SIG-M5 (cell line): Measurements from ENCODE around the gene OR4K2.
"Not testable (repeated sequence)": the region's sequence is repeated elsewhere in the genome, so short reads cannot be mapped to it uniquely, and the experiment has no call there.

Source experiments
- DNase-seq: peaks from one replicate; lab custom pipeline; 2025; lab: John Stamatoyannopoulos, UW

Gene OR4K2, protein sequence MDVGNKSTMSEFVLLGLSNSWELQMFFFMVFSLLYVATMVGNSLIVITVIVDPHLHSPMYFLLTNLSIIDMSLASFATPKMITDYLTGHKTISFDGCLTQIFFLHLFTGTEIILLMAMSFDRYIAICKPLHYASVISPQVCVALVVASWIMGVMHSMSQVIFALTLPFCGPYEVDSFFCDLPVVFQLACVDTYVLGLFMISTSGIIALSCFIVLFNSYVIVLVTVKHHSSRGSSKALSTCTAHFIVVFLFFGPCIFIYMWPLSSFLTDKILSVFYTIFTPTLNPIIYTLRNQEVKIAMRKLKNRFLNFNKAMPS

DNA sequence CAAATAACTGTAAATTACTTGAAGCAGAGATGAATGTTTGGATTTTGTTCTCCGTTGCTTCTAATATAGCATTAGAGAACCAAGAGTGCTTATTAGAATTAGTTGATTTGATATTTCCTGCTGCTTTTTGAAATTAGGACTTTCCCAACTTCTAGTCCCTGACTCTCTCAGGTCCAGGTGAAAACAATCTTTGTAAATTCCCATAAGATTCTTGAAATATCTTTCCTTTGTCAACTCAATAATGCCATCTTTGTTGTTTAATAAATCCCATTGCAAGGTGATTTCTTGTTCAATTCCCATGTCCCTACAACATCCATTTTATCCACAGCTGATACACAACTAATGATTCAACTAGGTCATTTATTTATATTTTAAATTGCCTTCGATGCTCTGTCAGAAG lies at the start of gene OR4K2:
Gene OR4K2, plus strand, starts transcription at position 301 of the 400 bp plus-strand sequence. CDS start 1,126 bp downstream, outside the sequence.
- DNase-seq = no peak

DNA sequence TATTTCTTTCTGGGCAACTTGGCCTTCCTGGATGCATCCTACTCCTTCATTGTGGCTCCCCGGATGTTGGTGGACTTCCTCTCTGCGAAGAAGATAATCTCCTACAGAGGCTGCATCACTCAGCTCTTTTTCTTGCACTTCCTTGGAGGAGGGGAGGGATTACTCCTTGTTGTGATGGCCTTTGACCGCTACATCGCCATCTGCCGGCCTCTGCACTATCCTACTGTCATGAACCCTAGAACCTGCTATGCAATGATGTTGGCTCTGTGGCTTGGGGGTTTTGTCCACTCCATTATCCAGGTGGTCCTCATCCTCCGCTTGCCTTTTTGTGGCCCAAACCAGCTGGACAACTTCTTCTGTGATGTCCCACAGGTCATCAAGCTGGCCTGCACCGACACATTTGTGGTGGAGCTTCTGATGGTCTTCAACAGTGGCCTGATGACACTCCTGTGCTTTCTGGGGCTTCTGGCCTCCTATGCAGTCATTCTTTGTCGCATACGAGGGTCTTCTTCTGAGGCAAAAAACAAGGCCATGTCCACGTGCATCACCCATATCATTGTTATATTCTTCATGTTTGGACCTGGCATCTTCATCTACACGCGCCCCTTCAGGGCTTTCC lies 47.2 kb upstream of the OR4K2 start:
- DNase-seq = not testable (repeated sequence)

DNA sequence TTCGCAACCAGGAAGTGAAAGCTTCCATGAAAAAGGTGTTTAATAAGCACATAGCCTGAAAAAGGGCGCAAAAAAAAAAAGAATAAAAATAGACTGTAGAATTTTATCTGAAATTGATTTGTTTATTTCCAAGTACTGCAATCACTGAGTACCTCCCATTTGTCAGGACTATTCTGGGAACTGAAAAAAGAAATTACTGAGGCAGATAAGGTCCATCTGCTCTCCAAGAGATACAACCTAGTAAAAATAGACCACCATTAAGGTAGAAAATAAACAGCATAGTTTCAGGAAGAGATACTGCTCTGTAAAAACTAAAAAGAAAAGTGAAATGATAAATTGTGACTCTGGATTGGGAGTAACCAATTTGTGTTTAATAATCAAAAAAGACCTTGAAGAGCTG lies 46.6 kb upstream of the OR4K2 start:
- no peak for DNase-seq

DNA sequence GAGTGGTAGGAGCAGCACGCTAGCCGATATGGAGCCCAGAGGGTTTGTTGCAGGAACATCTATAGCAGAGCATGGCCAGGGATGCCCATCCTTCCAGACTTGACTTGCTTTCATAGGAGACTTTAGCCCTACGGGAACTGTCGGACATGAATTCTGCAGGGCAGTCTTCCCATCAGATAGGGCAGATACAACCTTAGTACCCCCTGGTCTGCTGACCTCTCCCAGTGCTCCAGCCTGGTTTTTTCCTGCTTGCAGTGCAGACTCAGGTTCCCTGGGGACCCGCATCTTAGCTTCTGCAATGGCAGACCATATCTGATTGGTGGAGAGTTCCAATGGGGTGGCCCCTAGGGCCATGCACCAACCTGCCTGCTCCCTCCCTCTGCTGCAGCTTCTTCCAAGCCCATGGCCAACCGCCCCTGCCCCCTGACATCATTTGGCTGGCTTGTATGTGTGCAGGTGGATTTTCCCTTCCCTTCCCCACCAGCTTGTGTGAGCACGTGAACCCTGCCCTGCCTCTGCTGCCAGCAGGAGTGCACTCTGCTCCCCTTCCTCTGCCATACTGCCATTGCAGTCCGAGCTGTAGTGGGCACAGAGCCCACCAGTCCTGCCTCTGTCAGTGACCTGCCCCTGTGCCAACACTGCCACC lies 40.6 kb upstream of the OR4K2 start:
- not testable (repeated sequence) for DNase-seq

DNA sequence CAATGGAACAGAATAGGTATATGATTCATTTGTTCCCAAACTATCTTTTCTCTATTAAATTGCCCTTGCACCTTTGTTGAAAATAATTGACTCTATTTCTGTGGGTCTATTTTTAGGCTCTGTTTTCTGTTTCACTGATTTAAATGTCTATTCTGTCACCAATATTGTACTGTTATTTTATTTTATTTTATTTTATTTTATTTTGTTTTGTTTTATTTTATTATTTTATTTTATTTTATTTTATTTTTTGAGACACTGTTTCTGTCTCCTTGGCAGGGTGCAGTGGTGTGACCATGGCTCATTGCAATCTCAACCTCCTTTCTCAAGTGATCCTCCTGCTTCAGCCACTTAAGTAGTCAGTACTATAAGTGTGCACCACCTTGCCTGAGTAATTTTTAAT lies 36.5 kb upstream of the OR4K2 start:
- no peak for DNase-seq

DNA sequence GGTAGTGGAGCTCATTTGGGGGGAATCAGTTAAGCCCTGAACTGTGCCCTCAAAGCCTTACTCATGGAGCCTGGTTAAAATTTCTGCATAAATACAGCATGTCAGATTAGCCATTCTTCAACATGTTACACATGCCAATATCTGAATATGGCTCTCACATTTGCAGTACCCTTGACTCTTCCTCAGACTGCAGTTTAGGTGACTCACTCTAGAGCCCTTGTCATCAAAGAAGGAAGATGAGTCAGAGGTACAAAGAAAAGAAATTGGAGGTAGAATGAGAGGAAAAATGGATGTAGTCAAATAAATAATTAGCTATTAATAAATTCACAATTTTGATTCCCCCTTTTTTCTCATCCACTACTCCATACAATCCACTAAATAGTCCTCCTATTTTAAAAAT lies 23.6 kb upstream of the OR4K2 start:
- no peak for DNase-seq

DNA sequence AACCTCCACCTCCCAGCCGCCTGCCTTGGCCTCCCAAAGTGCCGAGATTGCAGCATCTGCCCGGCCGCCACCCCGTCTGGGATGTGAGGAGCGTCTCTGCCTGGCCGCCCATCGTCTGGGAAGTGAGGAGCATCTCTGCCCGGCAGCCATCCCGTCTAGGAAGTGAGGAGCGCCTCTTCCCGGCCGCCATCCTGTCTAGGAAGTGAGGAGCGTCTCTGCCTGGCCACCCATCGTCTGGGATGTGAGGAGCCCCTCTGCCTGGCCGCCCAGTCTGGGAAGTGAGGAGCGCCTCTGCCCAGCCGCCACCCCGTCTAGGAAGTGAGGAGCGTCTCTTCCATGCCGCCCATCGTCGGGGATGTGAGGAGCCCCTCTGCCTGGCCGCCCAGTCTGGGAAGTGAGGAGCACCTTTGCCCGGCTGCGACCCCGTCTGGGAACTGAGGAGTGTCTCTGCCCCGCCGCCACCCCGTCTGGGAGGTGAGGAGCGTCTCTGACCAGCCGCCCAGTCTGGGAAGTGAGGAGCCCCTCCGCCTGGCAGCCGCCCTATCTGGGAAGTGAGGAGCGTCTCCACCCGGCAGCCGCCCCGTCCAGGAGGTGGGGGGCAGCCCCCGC lies 8.8 kb upstream of the OR4K2 start:
- DNase-seq = not testable (repeated sequence)

DNA sequence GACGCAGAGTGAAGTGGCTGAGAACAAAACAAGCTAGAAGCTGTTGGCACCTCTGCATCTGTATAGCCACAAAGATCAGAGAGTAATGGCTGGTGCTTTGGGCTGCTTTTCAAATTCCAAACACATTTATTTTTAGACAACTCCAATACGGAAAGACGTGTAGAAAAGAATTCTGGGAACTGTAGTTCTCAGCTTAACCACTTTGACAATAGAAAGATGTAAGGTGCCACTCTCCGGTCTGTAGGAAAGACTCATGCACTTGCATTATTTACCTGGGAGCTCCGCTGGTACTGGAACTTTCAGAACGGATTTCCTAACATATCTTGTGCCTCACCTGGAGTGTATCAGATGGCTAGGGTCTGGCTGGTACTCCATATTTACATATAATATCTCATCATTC lies 1.8 kb upstream of the OR4K2 start:
- no peak for DNase-seq

DNA sequence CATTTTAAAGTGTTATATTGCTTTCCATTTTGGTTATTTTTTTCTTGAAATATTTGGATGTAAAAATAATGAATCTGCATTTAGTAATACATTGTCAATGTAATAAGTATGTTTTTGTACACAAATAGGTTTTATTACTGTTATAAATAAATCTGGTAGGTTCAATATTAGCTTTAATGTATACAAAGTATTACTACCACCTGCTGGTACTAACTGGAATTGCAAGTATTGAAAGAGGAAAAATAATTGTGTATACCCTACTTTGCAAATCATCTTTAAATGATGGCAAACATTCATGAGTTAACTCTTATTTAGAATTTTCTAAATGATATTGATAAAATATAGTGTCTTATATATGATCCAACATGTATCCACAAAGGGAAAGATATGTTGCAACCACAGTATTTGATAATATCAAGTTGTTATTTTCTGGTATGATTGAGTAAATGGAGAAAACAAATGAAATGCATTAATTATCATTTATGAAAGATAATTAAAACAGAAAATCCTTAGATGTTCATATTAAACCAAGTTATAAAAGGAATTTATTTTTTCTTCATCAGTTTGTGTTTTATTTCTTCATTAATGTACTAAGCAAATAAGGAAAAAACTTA lies 3.2 kb downstream of the OR4K2 start:
- no peak for DNase-seq

DNA sequence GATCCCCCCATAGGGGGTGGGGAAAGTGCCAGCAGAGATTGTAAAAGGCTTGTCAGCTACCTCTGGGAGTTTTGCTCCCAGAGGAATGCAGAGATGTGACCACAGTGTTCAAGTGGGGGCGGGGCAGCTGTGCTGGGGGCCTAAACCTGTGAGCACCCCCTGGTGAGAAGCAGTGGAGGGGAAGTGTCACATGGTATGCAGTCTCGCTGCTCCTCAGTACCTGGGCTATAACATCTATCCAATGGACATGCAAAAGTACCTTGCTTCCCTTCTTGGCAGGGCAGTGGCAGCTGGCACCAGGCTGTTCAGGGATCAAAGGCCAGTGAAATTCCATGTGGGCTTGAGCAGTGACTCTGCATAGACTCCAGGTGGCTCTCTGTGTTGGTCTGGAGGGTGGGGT lies 20.3 kb downstream of the OR4K2 start:
- DNase-seq = no peak

DNA sequence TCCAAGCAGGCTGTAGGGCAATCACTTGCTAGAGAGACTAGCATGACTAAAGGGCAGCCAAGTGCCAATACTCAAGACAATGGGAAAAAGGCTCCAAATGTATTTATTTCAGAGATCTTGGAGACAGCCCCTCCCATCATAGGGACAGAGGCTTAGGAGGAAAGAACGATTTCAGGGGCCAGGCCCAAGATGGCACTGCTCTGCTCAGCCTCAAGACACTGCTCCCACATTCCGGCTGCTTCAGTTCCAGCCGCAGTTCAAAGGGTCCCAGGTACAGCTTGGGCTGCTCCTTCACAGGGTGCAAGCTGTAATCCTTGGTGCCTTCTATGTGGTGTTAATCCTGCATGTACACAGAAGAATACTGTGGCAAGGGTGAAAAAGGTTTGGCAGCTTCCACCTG lies 26.1 kb downstream of the OR4K2 start:
- DNase-seq = no peak

DNA sequence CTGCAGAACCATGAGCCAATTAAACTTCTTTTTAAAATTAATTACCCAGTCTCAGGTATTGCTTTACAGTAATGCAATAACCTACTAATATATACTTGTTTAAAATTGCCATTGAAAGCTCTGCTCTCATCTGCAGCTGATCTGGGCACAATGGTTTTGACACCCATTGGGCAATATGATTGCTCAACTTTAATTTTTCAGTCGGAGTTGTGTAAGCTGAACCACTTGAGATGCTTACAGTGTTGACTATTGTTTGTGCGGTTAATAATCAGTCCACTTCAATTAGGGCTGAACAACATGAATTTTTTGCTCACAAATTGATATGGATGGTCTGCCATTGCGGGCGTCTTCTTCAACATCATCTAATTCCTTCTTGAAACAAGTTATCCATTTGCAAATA lies 27.5 kb downstream of the OR4K2 start:
- DNase-seq = no peak

DNA sequence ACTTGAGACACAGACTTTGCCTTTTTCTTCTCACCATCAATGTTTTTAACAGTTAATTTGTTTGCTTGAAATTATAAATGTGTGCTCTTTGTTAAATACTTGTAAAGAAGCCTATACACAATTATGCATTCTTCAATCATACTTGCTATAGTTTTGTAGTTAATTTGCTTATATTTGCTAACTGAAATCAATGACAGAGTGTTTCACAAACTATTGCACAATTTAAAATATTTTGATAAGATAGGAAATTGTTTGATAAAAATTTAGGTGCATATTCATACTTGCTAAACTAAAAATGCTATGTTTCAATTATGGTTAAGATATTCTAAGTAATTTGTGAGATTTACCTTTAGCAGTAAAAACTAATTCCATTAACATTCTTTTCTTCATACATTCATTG lies 31.7 kb downstream of the OR4K2 start:
- DNase-seq = no peak

DNA sequence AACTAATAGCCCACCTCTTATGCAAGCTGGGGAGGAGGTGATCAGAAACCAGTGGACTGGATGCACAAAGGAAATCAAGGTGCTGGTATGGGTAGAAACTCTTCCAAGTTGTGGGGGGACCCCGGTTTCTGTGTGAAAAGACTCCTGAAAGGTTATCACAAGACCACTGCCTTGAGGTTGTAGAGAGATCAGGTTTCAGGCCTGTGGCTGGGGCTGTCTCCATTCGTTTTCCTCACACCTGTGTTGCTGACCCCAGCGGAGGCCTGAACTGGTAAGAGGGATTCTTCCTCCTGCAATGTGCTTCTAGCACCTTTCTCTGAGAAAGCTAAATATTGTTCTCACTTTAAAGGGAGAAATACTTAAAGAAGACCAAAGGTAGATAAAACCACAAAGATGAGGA lies 36.2 kb downstream of the OR4K2 start:
- no peak for DNase-seq

DNA sequence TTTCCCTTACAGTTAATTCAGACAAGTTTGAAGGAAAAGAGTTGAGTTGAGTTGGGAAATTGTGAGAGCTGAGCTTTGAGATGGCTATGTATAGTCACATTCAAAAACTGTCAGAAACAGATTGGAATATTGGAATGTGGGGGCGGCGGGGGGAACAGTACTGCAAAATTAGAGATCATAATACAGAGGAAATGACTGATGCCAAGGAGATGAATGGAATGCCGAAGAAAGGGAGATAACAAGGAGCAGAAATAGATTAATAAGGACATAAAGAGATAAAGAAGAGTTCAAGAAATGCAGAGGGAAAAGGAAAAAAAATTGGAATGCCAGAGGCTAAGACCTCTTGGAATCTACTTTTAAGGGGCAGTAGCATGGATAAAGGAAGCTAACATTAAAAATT lies 42.3 kb downstream of the OR4K2 start:
- no peak for DNase-seq

DNA sequence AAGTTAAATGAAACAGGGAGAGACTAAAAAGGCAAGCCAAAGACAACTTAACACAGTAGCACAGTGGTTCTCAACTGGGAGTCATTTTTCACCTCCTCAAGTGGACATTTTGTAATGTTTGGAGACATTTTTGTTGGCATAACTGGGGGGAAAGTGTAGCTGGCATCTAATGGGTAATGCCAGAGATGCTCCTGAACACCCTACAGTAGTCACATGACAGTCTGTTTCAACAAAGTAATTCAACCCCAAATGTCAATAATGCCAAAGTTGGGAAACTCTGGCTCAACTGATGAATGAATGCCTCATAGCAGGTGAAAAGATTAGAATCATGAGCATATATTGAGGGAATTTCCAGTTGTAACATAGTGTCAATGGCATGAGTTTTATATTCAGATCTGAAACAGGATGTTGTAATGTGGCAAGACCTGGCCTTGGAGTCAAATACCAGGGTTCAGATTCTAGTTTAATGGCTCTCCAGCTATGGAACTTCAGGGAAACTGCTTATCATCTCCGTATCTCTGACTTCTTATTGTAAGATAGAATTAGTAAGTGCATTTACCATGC lies 43.1 kb downstream of the OR4K2 start:
- no peak for DNase-seq

DNA sequence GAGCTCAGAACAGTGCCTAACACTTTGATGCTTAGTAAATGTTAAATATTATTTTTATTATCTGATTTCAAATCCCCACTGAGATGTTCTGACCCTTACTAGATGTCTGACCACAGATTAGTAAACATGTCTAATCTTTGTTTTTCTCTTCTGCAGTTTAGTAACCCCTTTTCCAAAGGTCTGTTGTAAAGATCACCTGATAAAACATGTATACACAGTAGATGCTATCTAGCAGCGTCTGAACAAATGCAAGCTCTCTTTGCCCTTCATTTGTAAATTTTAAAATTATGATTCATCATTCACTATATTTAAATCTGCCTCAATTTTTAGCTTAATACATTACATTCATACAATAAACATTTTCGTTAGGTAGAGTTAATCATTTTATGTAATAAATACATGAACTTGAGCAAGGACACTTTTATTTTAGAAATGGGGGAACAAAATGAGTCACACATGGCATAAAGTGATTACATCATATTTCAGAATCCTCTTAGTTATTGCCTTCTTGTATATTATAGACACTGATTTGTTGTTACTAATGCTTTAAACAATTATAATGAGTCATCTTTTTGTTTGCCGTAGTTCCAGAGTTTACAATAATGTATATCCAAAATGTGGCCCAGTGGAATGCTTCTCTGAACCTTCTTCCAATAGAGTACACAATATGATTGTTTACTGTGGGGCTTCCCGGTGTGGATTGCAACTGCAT lies 43.8 kb downstream of the OR4K2 start:
- no peak for DNase-seq

DNA sequence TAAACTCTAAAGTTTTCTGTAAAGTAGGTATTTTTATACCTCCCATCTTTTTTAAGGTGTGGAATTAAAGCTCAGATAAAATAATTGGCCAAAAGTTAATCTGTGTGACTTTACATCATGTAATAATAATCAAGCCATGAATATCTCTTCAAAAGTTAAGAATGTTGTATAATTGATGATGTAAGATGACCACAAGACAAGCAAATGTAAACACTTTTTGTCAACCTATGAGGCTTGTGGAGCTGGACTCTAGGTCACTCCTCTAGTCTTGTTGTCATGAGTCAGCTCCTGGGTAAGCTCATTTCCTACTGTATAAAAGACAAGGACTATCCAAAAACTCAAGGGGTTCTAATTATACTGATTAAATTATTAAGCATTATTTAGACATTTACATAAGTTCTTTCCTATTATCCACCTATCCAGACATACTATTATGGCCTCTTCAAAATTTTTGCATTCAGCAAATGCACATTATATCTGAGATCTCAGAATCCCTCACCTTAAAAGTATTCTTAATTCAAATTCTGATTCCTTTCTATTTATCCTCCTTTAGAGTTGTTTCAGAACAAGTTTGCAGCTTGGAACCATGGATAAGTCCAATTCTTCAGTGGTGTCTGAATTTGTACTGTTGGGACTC lies 45.2 kb downstream of the OR4K2 start, which contains the start of gene OR4K5:
Gene OR4K5, plus strand, starts transcription at position 587 of the 637 bp plus-strand sequence. Its CDS starts 0 bp downstream, at position 587.
- no peak for DNase-seq

DNA sequence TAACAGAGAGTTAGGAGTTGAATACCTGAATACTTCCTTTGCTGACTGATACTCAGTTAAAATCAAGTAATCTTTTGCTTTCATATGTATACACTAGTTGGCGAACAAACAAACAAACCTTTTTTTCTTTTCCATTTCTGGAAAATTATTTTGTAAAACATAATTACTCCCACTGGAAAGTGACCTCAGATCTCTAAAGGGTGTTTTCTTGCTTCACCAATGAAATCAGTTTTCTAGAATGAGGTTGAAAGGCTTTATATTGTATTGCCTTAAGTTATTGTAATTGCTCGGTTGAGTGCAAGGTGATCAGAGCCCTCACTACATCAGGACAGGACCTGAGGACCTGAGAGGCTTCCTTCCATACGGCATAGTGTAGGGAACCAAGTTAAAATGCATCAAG lies 55.7 kb downstream of the OR4K2 start, which contains the start of gene OR4K1:
Gene OR4K1, plus strand, starts transcription at position 301 of the 400 bp plus-strand sequence. CDS start 4,750 bp downstream, outside the sequence.
- no peak for DNase-seq
